ENCODE measurements around the gene SPATA18.

- TF ChIP-seq POLR2AphosphoS5 (IDR thresholded peaks at IDR 0.05; ENCODE audit: low read depth) = no peak
- no peak for TF ChIP-seq CTCF (IDR thresholded peaks at IDR 0.05; ENCODE audit: insufficient read depth, low read length)
- TF ChIP-seq REST (IDR thresholded peaks at IDR 0.05; ENCODE audit: insufficient replicate concordance, low read depth) = no peak
- TF ChIP-seq GABPA (IDR thresholded peaks at IDR 0.05; ENCODE audit: low read depth) = no peak
- no peak for TF ChIP-seq SPI1 (IDR thresholded peaks at IDR 0.05; ENCODE audit: borderline replicate concordance, low read depth)
Observed at GRCh38 chr4:52111995-52112394, 60.9 kb downstream of the SPATA18 start.

All from HL-60 (cell line).